Mesodermal cell (in vitro differentiated cells): ENCODE data around the gene POLH.
"Not testable (repeated sequence)": the region's sequence is repeated elsewhere in the genome, so short reads cannot be mapped to it uniquely, and the experiment has no call there.

ENCODE experiments used
- H3K27ac ChIP-seq: 2 replicates; pipeline ENCODE4 v1.7.0; 2013; ENCODE audit warnings: mild to moderate bottlenecking, low read depth, low read length, moderate library complexity; ENCODE audit not compliant: severe bottlenecking
- H3K36me3 ChIP-seq: 2 replicates; pipeline ENCODE4 v1.7.1; 2013; ENCODE audit warnings: mild to moderate bottlenecking, low read length, moderate library complexity; ENCODE audit not compliant: control insufficient read depth, insufficient read depth
- H3K4me1 ChIP-seq: one replicate; pipeline ENCODE4 v1.7.1; 2013; ENCODE audit warnings: mild to moderate bottlenecking, low read length; ENCODE audit not compliant: insufficient read depth, control insufficient read depth, poor library complexity, severe bottlenecking
- H3K4me3 ChIP-seq: 2 replicates; pipeline ENCODE4 v1.7.0; 2013; ENCODE audit warnings: low read length, control low read depth, mild to moderate bottlenecking; ENCODE audit not compliant: insufficient read depth, poor library complexity, severe bottlenecking; ENCODE audit errors: extremely low read depth
- H3K9me3 ChIP-seq: 2 replicates; pipeline ENCODE4 v1.7.1; 2013; ENCODE audit warnings: mild to moderate bottlenecking, low read length, moderate library complexity; ENCODE audit not compliant: control insufficient read depth
- WGBS, 2 experiments: methylation state at CpG; one replicate each; pipeline ENCODE4 v1.1.5; 2013; ENCODE audit warnings: missing lambda C conversion rate in 2 of 2; ENCODE audit not compliant: insufficient coverage in 2 of 2; 5-methylcytosine and 5-hydroxymethylcytosine counted together

The POLH gene

GRCh38 chr6:43652822-43653221 is 76.8 kb downstream of the POLH start:
- WGBS, 2 experiments = 87 to 100% methylated on average over 1 to 2 of the region's 2 CpGs
- not testable (repeated sequence) for H3K27ac ChIP-seq, H3K4me3 ChIP-seq, H3K36me3 ChIP-seq, H3K9me3 ChIP-seq, H3K4me1 ChIP-seq

GRCh38 chr6:43657221-43657802 is 81.3 kb downstream of the POLH start:
- Histone ChIP-seq H3K36me3 (no peaks in the 10 kb centered on the region), H3K27ac (no peak overlapping the region), H3K4me3 (no peak overlapping the region), H3K4me1 (no peaks in the 10 kb centered on the region), H3K9me3 (no peaks in the 10 kb centered on the region)
- 86 to 88% methylated on average over 1 to 2 of the region's 3 CpGs for WGBS, 2 experiments

DNA sequence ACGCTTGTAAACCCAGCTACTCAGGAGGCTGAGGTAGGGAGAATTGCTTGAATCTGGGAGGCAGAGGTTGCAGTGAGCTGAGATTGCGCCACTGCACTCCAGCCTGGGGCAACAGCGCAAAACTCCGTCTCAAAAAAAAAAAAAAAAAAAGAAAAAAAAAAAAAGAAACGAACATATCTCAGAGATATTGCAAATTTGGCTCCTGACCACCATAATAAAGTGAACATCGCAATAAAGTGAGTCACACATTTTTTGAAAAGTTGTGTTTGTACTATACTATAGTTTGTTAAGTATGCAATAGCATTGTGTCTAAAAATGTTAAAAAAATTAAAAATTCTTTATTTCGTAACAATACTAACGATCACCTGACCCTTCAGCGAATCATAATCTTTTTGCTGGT is 82.2 kb downstream of the POLH start:
- Histone ChIP-seq H3K36me3 (no peaks in the 10 kb centered on the region), H3K27ac (no peak overlapping the region), H3K9me3 (no peaks in the 10 kb centered on the region), H3K4me3 (no peak overlapping the region), H3K4me1 (no peaks in the 10 kb centered on the region)
- 94 to 96% methylated on average over 3 to 4 of the region's 9 CpGs for WGBS, 2 experiments

DNA sequence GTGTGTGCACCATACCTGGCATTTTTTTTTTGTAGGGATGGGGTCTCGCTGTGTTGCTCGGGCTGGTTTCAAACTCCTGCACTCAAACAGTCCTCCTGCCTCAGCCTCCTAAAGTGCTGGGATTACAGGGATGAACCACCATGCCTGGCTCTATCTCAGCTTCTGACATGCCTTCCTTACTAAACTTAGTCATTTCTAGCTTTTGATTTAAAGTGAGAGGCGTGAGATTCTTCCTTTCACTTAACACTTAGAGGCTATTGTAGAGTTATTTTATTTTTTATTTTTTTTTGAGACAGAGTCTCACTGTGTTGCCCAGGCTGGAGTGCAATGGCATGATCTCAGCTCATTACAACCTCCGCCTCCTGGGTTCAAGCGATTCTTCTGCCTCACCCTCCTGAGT is 87.0 kb downstream of the POLH start:
- not testable (repeated sequence) for H3K4me3 ChIP-seq, H3K9me3 ChIP-seq, H3K27ac ChIP-seq, H3K4me1 ChIP-seq, H3K36me3 ChIP-seq
- 76 to 89% methylated on average over 4 of the region's 5 CpGs for WGBS, 2 experiments
